ENCODE measurements around the gene SUPV3L1. TPM values are rescaled to one million over a fixed set of nuclear protein-coding genes. Genes with fewer than 3 reads are reported as not detected.

The SUPV3L1 gene
- total RNA-seq, 1 experiment from 2014 or later: 47.8 TPM

GRCh38 chr10:69151984-69152383 is 28.1 kb upstream of the SUPV3L1 start:
- TF ChIP-seq CTCF (IDR thresholded peaks at IDR 0.05; ENCODE audit: unreplicated experiment): no peak
- peaks cover 5% of the 10 kb centered on the region for H3K36me3 Mint-ChIP-seq (ENCODE audit: insufficient read depth, unreplicated experiment)
- peaks cover 10% of the 10 kb centered on the region for H3K4me1 Mint-ChIP-seq (ENCODE audit: low read depth, unreplicated experiment)
- no TSS peak for BruUV-seq (replicated peaks)
- intact Hi-C loops (cut with micrococcal nuclease; ENCODE audit: unreplicated experiment): no loop called here
- no peak overlapping the region for H3K27ac Mint-ChIP-seq (ENCODE audit: unreplicated experiment)
- no peaks in the 10 kb centered on the region for H3K9me3 Mint-ChIP-seq (ENCODE audit: low read depth, unreplicated experiment)
- no peak for DNase-seq
- CTCF ChIA-PET: interaction anchor here (1.3 kb wide), 1 partner anchor 16 kb away, joined by 8 read pairs; no protein-coding TSS in a partner anchor
- H3K4me3 Mint-ChIP-seq (ENCODE audit: low read depth, unreplicated experiment): no peak overlapping the region
- H3K27me3 Mint-ChIP-seq (ENCODE audit: unreplicated experiment): no peaks in the 10 kb centered on the region

GRCh38 chr10:69153227-69153626 is 26.8 kb upstream of the SUPV3L1 start:
- Mint-ChIP-seq H3K27me3 (ENCODE audit: unreplicated experiment) (no peaks in the 10 kb centered on the region), H3K4me1 (ENCODE audit: low read depth, unreplicated experiment) (peaks cover 10% of the 10 kb centered on the region), H3K9me3 (ENCODE audit: low read depth, unreplicated experiment) (no peaks in the 10 kb centered on the region), H3K4me3 (ENCODE audit: low read depth, unreplicated experiment) (no peak overlapping the region), H3K36me3 (ENCODE audit: insufficient read depth, unreplicated experiment) (peaks cover 11% of the 10 kb centered on the region), H3K27ac (ENCODE audit: unreplicated experiment) (peak overlapping the region; percentile 36)
- DNase-seq: no peak
- TF ChIP-seq CTCF (IDR thresholded peaks at IDR 0.05; ENCODE audit: unreplicated experiment): no peak
- BruUV-seq (replicated peaks): no TSS peak
- intact Hi-C loops (cut with micrococcal nuclease; ENCODE audit: unreplicated experiment): no loop called here
- CTCF ChIA-PET: interaction anchor here (0.6 to 1.3 kb wide), 2 partner anchors 17 to 46 kb away, joined by 3 to 8 read pairs; no protein-coding TSS in a partner anchor

GRCh38 chr10:69160809-69161241 is 19.2 kb upstream of the SUPV3L1 start:
- BruUV-seq (replicated peaks): no TSS peak

DNA sequence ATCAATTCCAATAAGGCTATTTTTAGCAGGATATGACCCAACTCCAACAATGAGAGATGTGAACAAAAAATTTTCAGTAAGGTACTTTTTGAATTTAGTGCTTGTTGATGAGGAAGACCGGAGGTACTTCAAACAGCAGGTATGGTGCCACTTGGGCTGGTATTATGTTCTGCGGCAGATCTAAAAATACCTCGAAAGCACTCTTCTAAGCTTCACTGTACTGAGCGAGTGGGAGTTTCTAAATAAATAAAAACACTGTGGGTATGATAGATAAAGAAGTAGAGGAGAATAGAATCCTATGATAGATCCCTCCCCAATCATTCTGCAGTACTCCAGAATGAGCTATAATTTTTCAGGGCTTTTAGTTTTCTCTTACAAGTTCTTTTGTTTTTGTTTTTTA is 11.5 kb upstream of the SUPV3L1 start:
- intact Hi-C loops (cut with micrococcal nuclease; ENCODE audit: unreplicated experiment): no loop called here
- H3K4me1 Mint-ChIP-seq (ENCODE audit: low read depth, unreplicated experiment): no peaks in the 10 kb centered on the region
- no peak for DNase-seq
- no peaks in the 10 kb centered on the region for H3K27me3 Mint-ChIP-seq (ENCODE audit: unreplicated experiment)
- CTCF ChIA-PET: no interaction called here
- no peak overlapping the region for H3K4me3 Mint-ChIP-seq (ENCODE audit: low read depth, unreplicated experiment)
- no peak for TF ChIP-seq CTCF (IDR thresholded peaks at IDR 0.05; ENCODE audit: unreplicated experiment)
- no TSS peak for BruUV-seq (replicated peaks)
- H3K9me3 Mint-ChIP-seq (ENCODE audit: low read depth, unreplicated experiment): no peaks in the 10 kb centered on the region
- no peak overlapping the region for H3K27ac Mint-ChIP-seq (ENCODE audit: unreplicated experiment)
- H3K36me3 Mint-ChIP-seq (ENCODE audit: insufficient read depth, unreplicated experiment): peaks cover 47% of the 10 kb centered on the region

More at GRCh38 chr10:69160809-69161241, 19.2 kb upstream of the SUPV3L1 start:
- intact Hi-C loops (cut with micrococcal nuclease; ENCODE audit: unreplicated experiment): no loop called here
- Mint-ChIP-seq H3K4me1 (ENCODE audit: low read depth, unreplicated experiment) (no peaks in the 10 kb centered on the region), H3K9me3 (ENCODE audit: low read depth, unreplicated experiment) (no peaks in the 10 kb centered on the region), H3K27ac (ENCODE audit: unreplicated experiment) (no peak overlapping the region), H3K4me3 (ENCODE audit: low read depth, unreplicated experiment) (no peak overlapping the region), H3K27me3 (ENCODE audit: unreplicated experiment) (no peaks in the 10 kb centered on the region), H3K36me3 (ENCODE audit: insufficient read depth, unreplicated experiment) (peaks cover 13% of the 10 kb centered on the region)
- CTCF ChIA-PET: interaction anchor here (0.6 kb wide), 1 partner anchor 753 kb away, joined by 3 read pairs; no protein-coding TSS in a partner anchor
- TF ChIP-seq CTCF (IDR thresholded peaks at IDR 0.05; ENCODE audit: unreplicated experiment): no peak
- no peak for DNase-seq

Data from Calu3 (cell line).